ENCODE measurements around the gene ASB1. TPM values are rescaled to one million over a fixed set of nuclear protein-coding genes. Genes with fewer than 3 reads are reported as not detected.
A peak's percentile ranks its signal among the peaks of the same experiment; 100 is the strongest.

ASB1 gene
- total and polyA plus RNA-seq, 2 of the 13 experiments (the other 11 are each of a cell fraction or from before 2014, with no cell fraction given), result 48.6 to 49.2 TPM

GRCh38 chr2:238456970-238457926, 30.5 kb downstream of the ASB1 start (continued):
- TF ChIP-seq MLXIP (CRISPR knock-in tag; IDR thresholded peaks at IDR 0.05; ENCODE audit: borderline replicate concordance) (no peak), SRY (CRISPR knock-in tag; IDR thresholded peaks at IDR 0.05) (no peak), MTA3 (CRISPR knock-in tag; IDR thresholded peaks at IDR 0.05) (no peak), RBM22 (optimal IDR thresholded peaks at IDR 0.05; ENCODE audit: low read length) (no peak), ZNF619 (CRISPR knock-in tag; IDR thresholded peaks at IDR 0.05) (peak; percentile 94; the same call in 1 of the 2 replicates), SIN3A (IDR thresholded peaks at IDR 0.05; ENCODE audit: borderline replicate concordance, low read depth, low read length) (no peak), ZNF747 (CRISPR knock-in tag; IDR thresholded peaks at IDR 0.05; ENCODE audit: borderline replicate concordance) (peak; percentile 76; the same call in 1 of the 2 replicates), ZNF839 (CRISPR knock-in tag; IDR thresholded peaks at IDR 0.05; ENCODE audit: borderline replicate concordance) (0 out of 2 replicates have a peak, but pooled peaks have one; percentile 17), ZGPAT (CRISPR knock-in tag; IDR thresholded peaks at IDR 0.05) (peak; percentile 38; the same call in 1 of the 2 replicates), ELK4 (CRISPR knock-in tag; IDR thresholded peaks at IDR 0.05; ENCODE audit: borderline replicate concordance) (no peak), ZSCAN25 (CRISPR knock-in tag; IDR thresholded peaks at IDR 0.05) (peak; percentile 43; the same call in 1 of the 2 replicates), ZNF354B (CRISPR knock-in tag; IDR thresholded peaks at IDR 0.05) (no peak), ZBTB43 (CRISPR knock-in tag; conservative IDR thresholded peaks at IDR 0.05) (0 out of 2 replicates have a peak, but pooled peaks have one; percentile 36), ZNF629 (CRISPR knock-in tag; conservative IDR thresholded peaks at IDR 0.05) (no peak), ATF6 (CRISPR knock-in tag; conservative IDR thresholded peaks at IDR 0.05) (no peak), ZNF576 (CRISPR knock-in tag; IDR thresholded peaks at IDR 0.05) (no peak), SOX6 (IDR thresholded peaks at IDR 0.05) (no peak), SOX6 (CRISPR knock-in tag; IDR thresholded peaks at IDR 0.05) (peak; percentile 68), RXRB (CRISPR knock-in tag; IDR thresholded peaks at IDR 0.05; ENCODE audit: borderline replicate concordance) (peak; percentile 96)

All from HepG2 (cell line).